Measurements from ENCODE around the gene OSBPL6.

OSBPL6 gene

GRCh38 chr2:178441426-178441825 is 247.1 kb downstream of the OSBPL6 start:
- no peak for TF ChIP-seq CTCF (IDR thresholded peaks at IDR 0.05; ENCODE audit: low read depth, low read length, missing control alignments)
- in situ Hi-C loops (cut with HindIII; ENCODE audit: low sequenced_read_pairs): loop anchor here (10.0 kb wide), 1 partner anchor 63 kb away; no protein-coding TSS in a partner anchor
- no peak overlapping the region for H3K4me3 ChIP-seq (ENCODE audit: low read depth, low read length)
- DNase-seq (ENCODE audit: low read depth): no peak

DNA sequence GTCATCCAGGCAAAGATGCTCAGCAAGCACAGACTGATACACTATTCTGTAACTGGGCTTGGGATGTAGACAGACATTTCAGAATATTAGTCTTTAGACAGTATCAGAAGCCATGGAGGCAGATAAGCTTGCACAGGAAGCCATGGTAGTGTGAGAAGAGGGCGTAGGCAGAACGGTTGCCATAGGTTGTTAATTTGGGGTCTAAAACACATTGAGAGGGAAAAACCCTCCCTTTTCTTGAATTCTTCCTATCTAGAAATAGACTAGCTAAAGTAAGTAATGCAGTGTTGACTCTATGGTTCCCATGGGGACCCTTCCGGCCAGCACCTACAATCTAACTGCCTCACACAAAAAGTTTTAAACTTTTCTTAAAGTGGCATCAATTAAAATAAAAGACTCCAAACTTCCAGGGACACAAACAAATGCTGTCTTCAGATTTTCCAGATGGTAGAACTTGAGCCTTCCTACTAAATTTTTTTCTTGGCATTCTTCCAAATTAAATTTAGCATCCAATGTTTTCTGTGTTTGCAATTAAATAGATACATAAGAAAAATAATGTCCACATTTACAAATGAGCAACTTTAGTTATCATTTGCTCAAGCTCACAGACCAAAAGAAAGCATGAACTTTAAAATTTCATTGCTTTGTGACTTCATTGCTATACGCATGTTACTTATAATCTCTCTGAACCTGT is 254.8 kb downstream of the OSBPL6 start:
- no peak for DNase-seq (ENCODE audit: low read depth)
- in situ Hi-C loops (cut with HindIII; ENCODE audit: low sequenced_read_pairs): loop anchor here (10.0 kb wide), 1 partner anchor 56 kb away; no protein-coding TSS in a partner anchor
- TF ChIP-seq CTCF (IDR thresholded peaks at IDR 0.05; ENCODE audit: low read depth, low read length, missing control alignments): no peak
- H3K4me3 ChIP-seq (ENCODE audit: low read depth, low read length): no peak overlapping the region

GRCh38 chr2:178449700-178450523 is 255.6 kb downstream of the OSBPL6 start:
- no peak for TF ChIP-seq CTCF (IDR thresholded peaks at IDR 0.05; ENCODE audit: low read depth, low read length, missing control alignments)
- in situ Hi-C loops (cut with HindIII; ENCODE audit: low sequenced_read_pairs): loop anchor here (10.0 kb wide), 1 partner anchor 55 kb away; no protein-coding TSS in a partner anchor
- H3K4me3 ChIP-seq (ENCODE audit: low read depth, low read length): peak overlapping the region; percentile 78
- DNase-seq (ENCODE audit: low read depth): no peak

DNA sequence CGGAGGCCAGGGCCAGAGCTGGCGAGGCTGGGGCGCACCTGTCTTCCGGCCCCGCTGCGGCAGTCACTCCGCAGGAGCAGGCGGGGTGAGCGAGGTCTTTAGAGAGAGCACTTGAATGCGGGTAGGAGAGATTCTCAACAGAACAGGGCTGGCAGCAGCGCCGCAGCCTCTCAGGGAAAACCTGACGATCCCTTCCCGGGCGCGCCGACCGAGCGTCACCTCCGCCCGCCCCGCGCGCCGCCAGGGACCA is 256.1 kb downstream of the OSBPL6 start:
- TF ChIP-seq CTCF (IDR thresholded peaks at IDR 0.05; ENCODE audit: low read depth, low read length, missing control alignments): no peak
- in situ Hi-C loops (cut with HindIII; ENCODE audit: low sequenced_read_pairs): no loop called here
- DNase-seq (ENCODE audit: low read depth): no peak
- peak overlapping the region; percentile 78 for H3K4me3 ChIP-seq (ENCODE audit: low read depth, low read length)

GRCh38 chr2:178450774-178451525 is 256.6 kb downstream of the OSBPL6 start, which contains the start of the genes PJVK and PRKRA:
TSS of gene PJVK (plus strand) at chr2:178451378. CDS start at chr2:178453410, 2,032 bp downstream.
TSS of gene PRKRA (minus strand) at chr2:178451175. CDS start at chr2:178451030, 145 bp downstream.
- in situ Hi-C loops (cut with HindIII; ENCODE audit: low sequenced_read_pairs): no loop called here
- peak; percentile 91 for DNase-seq (ENCODE audit: low read depth)
- no peak for TF ChIP-seq CTCF (IDR thresholded peaks at IDR 0.05; ENCODE audit: low read depth, low read length, missing control alignments)
- peak within 1 kb of the TSS; percentile 78 for H3K4me3 ChIP-seq (ENCODE audit: low read depth, low read length)

DNA sequence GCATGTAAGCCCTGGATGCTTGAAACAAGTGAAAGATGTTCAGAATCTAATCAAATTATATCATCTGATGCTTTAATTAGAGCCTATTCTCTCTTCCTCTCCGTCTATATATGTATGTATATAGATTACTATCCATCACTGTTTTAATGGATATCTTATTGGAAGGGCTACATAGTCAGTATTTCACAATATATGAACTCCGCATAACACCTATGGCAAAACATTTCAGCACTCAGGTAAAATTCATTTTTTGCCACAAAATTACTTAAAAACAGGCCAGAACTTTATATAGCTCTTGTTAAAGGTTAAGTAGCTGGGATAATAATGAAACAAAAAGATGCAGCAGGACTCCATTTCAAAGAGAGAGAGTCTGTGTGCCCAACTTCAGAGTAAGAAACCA is 258.0 kb downstream of the OSBPL6 start:
- no peak overlapping the region for H3K4me3 ChIP-seq (ENCODE audit: low read depth, low read length)
- DNase-seq (ENCODE audit: low read depth): no peak
- TF ChIP-seq CTCF (IDR thresholded peaks at IDR 0.05; ENCODE audit: low read depth, low read length, missing control alignments): no peak
- in situ Hi-C loops (cut with HindIII; ENCODE audit: low sequenced_read_pairs): no loop called here

All from astrocyte of the cerebellum (primary cell).